Upper lobe of left lung (tissue), 4 donors: ENCODE data around the gene CDK13.

Experiments used
- CTCF ChIP-seq, 6 experiments: fragments of 450-650 bp in 4 of 6; fragments of 200-600 bp in 2 of 6; sonication (generic) in 2 of 6; IDR thresholded peaks; one replicate each; pipeline ENCODE4 v1.5.1; 2016 to 2019; ENCODE audit warnings: antibody characterized with exemption in 6 of 6
- EP300 ChIP-seq, 4 donors: sonication (generic); formaldehyde crosslinking; IDR thresholded peaks; one replicate each; pipeline ENCODE4 v1.5.1; 2017; ENCODE audit warnings: antibody characterized with exemption in 4 of 4, control low read depth in 2 of 4
- POLR2A ChIP-seq, 4 donors: fragments of 450-650 bp; IDR thresholded peaks; one replicate each; pipeline ENCODE4 v1.5.1; 2016 to 2017; ENCODE audit warnings: antibody characterized with exemption in 4 of 4, mild to moderate bottlenecking in 2 of 4

DNA sequence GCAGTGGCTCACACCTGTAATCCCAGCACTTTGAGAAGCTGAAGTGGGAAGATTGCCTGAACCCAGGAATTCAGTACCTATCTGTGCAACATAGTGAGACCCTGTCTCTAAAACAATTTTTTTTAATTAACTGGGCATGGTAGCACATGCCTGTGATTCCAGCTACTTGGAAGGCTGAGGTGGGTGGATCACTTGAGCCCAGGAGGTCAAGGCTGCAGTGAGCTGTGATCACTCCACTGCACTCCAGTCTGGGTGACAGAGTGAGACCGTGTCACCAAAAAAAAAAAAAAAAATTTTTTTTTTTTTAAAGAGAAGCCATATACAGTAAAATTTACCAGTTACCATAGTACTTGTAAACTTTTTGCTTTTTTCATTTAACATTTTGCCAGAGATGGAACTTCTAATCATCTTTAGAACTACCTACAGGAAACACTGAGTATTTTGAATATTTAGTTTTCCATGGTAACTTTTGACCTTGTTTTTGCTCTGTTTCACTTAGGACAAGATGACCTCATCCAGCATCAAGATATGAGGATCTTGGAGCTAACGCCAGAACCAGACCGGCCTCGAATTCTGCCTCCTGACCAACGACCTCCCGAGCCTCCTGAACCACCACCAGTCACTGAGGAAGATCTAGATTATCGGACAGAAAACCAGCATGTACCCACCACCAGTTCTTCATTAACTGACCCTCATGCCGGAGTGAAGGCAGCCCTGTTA, 143.7 kb downstream of the CDK13 start:
- TF ChIP-seq CTCF (IDR thresholded peaks at IDR 0.05) = no peak
- TF ChIP-seq POLR2A (IDR thresholded peaks at IDR 0.05) = no peak
- TF ChIP-seq EP300 (IDR thresholded peaks at IDR 0.05) = no peak
